Prostate gland (tissue), 2 donors: ENCODE measurements around the gene GANAB.

Experiments used
- CTCF ChIP-seq, 4 experiments: fragments of 200-600 bp in 2 of 4; fragments of 450-650 bp in 2 of 4; sonication (generic) in 2 of 4; IDR thresholded peaks; 1 replicate in 3 of 4; 2 replicates in 1 of 4; pipeline ENCODE4 v1.5.1; 2016 to 2019; ENCODE audit warnings: antibody characterized with exemption in 4 of 4, mild to moderate bottlenecking in 2 of 4, moderate library complexity in 2 of 4
- POLR2A ChIP-seq: fragments of 450-650 bp; IDR thresholded peaks from one replicate; pipeline ENCODE4 v1.6.1; 2016; ENCODE audit warnings: antibody characterized with exemption, mild to moderate bottlenecking

GRCh38 chr11:62592146-62592815, 54.1 kb downstream of the GANAB start:
- TF ChIP-seq POLR2A (no peak), CTCF (IDR thresholded peaks at IDR 0.05) (no peak)
